Fibroblast of pulmonary artery (primary cell): ENCODE data around the gene PIP.
A peak's percentile ranks its signal among the peaks of the same experiment; 100 is the strongest.
"Not testable (repeated sequence)": the region's sequence is repeated elsewhere in the genome, so short reads cannot be mapped to it uniquely, and the experiment has no call there.

Source experiments
- DNase-seq: peaks from one replicate; pipeline ENCODE4 v3.0.0-alpha.2; 2010; ENCODE audit warnings: low read depth
- H3K4me3 ChIP-seq: replicated peaks from 2 replicates; pipeline ENCODE4 v1.5.1; 2011; ENCODE audit warnings: low read depth, mild to moderate bottlenecking, control low read depth, low read length, moderate library complexity
- CTCF ChIP-seq: IDR thresholded peaks from 2 replicates; pipeline ENCODE4 v1.5.1; 2011; ENCODE audit warnings: mild to moderate bottlenecking, control low read depth, low read length, inconsistent platforms; ENCODE audit errors: missing control alignments

The PIP gene

GRCh38 chr7:143131781-143132180 is at the start of gene PIP:
TSS of gene PIP (plus strand) at chr7:143132077. CDS start at chr7:143132117, 40 bp downstream.
- H3K4me3 ChIP-seq: no peak within 1 kb of the TSS
- no peak for TF ChIP-seq CTCF
- DNase-seq: no peak

GRCh38 chr7:143085109-143085508 is 46.8 kb upstream of the PIP start:
- H3K4me3 ChIP-seq: no peak overlapping the region
- no peak for DNase-seq
- TF ChIP-seq CTCF: no peak

GRCh38 chr7:143085610-143086009 is 46.3 kb upstream of the PIP start:
- H3K4me3 ChIP-seq, DNase-seq: not testable (repeated sequence)

- not testable (repeated sequence) for H3K4me3 ChIP-seq, DNase-seq
These were observed 43.2 kb upstream of the PIP start for GRCh38 chr7:143088549-143089231.

GRCh38 chr7:143096146-143096545 is 35.7 kb upstream of the PIP start:
- no peak for DNase-seq
- no peak overlapping the region for H3K4me3 ChIP-seq
- TF ChIP-seq CTCF: no peak

- not testable (repeated sequence) for H3K4me3 ChIP-seq, DNase-seq
These were observed 32.3 kb upstream of the PIP start for GRCh38 chr7:143099579-143099978.

- peak; percentile 7 for DNase-seq
- TF ChIP-seq CTCF: no peak
- H3K4me3 ChIP-seq: no peak overlapping the region
These were observed 27.1 kb upstream of the PIP start for GRCh38 chr7:143104759-143105158.

GRCh38 chr7:143108019-143108418 is 23.9 kb upstream of the PIP start:
- DNase-seq, H3K4me3 ChIP-seq: not testable (repeated sequence)

- DNase-seq: no peak
- no peak for TF ChIP-seq CTCF
- no peak overlapping the region for H3K4me3 ChIP-seq
These were observed 14.5 kb upstream of the PIP start for GRCh38 chr7:143117395-143117794.
